CMK (cell line): Measurements from ENCODE around the gene ATG16L2.
A peak's percentile ranks its signal among the peaks of the same experiment; 100 is the strongest.
"Not testable (repeated sequence)": the region's sequence is repeated elsewhere in the genome, so short reads cannot be mapped to it uniquely, and the experiment has no call there.

ENCODE experiments used
- DNase-seq: peaks from one replicate; pipeline ENCODE4 v3.0.0-alpha.2; 2010; ENCODE audit warnings: low read depth

ATG16L2 gene

GRCh38 chr11:72826191-72826941, 12.2 kb downstream of the ATG16L2 start:
- no peak for DNase-seq

GRCh38 chr11:72826942-72827480, 12.8 kb downstream of the ATG16L2 start:
- no peak for DNase-seq

- DNase-seq = not testable (repeated sequence)
Measured at GRCh38 chr11:72827656-72828055, 13.4 kb downstream of the ATG16L2 start.

- no peak for DNase-seq
Measured at GRCh38 chr11:72828081-72828567, 13.9 kb downstream of the ATG16L2 start.

GRCh38 chr11:72828692-72829101, 14.5 kb downstream of the ATG16L2 start:
- DNase-seq = no peak

GRCh38 chr11:72829178-72829577, 15.0 kb downstream of the ATG16L2 start:
- DNase-seq = no peak

GRCh38 chr11:72829884-72830533, 15.8 kb downstream of the ATG16L2 start:
- DNase-seq = no peak

GRCh38 chr11:72831521-72832300, 17.5 kb downstream of the ATG16L2 start:
- peak; percentile 66 for DNase-seq

- no peak for DNase-seq
Measured at GRCh38 chr11:72832301-72833082, 18.3 kb downstream of the ATG16L2 start.

GRCh38 chr11:72833083-72833733, 19.0 kb downstream of the ATG16L2 start:
- no peak for DNase-seq

- no peak for DNase-seq
Measured at GRCh38 chr11:72833811-72834493, 19.7 kb downstream of the ATG16L2 start.

GRCh38 chr11:72834905-72835304, 20.7 kb downstream of the ATG16L2 start:
- no peak for DNase-seq

- DNase-seq = no peak
Measured at GRCh38 chr11:72836111-72836510, 21.9 kb downstream of the ATG16L2 start.

GRCh38 chr11:72838691-72839305, 24.6 kb downstream of the ATG16L2 start:
- DNase-seq = no peak

- no peak for DNase-seq
Measured at GRCh38 chr11:72840780-72841179, 26.6 kb downstream of the ATG16L2 start.

- no peak for DNase-seq
Measured at GRCh38 chr11:72841397-72841796, 27.2 kb downstream of the ATG16L2 start.

- DNase-seq = no peak
Measured at GRCh38 chr11:72842126-72842525, 27.9 kb downstream of the ATG16L2 start.

- DNase-seq = no peak
Measured at GRCh38 chr11:72842653-72843330, 28.6 kb downstream of the ATG16L2 start.

GRCh38 chr11:72844356-72844755, 30.1 kb downstream of the ATG16L2 start:
- no peak for DNase-seq
